Measurements from ENCODE around the gene HOXB5. TPM values are rescaled to one million over a fixed set of nuclear protein-coding genes. Genes with fewer than 3 reads are reported as not detected.

Gene HOXB5
- total and polyA plus RNA-seq, 2 experiments from 2014 or later, result 0.24 to 1.9 TPM

- no peak for DNase-seq (ENCODE audit: low read depth in 1 of 2, low spot score in 1 of 2)
- Histone ChIP-seq H3K27ac (no peak overlapping the region), H3K9me3 (ENCODE audit: low read depth) (no peaks in the 10 kb centered on the region), H3K4me1 (ENCODE audit: low read depth) (peaks cover 3% of the 10 kb centered on the region), H3K4me3 (no peak overlapping the region), H3K36me3 (no peaks in the 10 kb centered on the region), H3K27me3 (peaks cover 100% of the 10 kb centered on the region)
- TF ChIP-seq CTCF (IDR thresholded peaks at IDR 0.05; ENCODE audit: low read depth, low read length), result no peak
Observed at GRCh38 chr17:48590607-48591161, 2.9 kb downstream of the HOXB5 start.

GRCh38 chr17:48589831-48590606 lies 3.6 kb downstream of the HOXB5 start, which contains the start of gene HOXB3:
Gene HOXB3, minus strand, starts transcription at chr17:48590241. Its CDS starts 37,767 bp downstream, at chr17:48552474.
- Histone ChIP-seq H3K27me3 (peaks cover 100% of the 10 kb centered on the region), H3K4me1 (ENCODE audit: low read depth) (peaks cover 6% of the 10 kb centered on the region), H3K9me3 (ENCODE audit: low read depth) (no peaks in the 10 kb centered on the region), H3K36me3 (no peaks in the 10 kb centered on the region), H3K27ac (no peak within 1 kb of the TSS), H3K4me3 (no peak within 1 kb of the TSS)
- no peak for TF ChIP-seq CTCF (IDR thresholded peaks at IDR 0.05; ENCODE audit: low read depth, low read length)
- DNase-seq (ENCODE audit: low read depth in 1 of 2, low spot score in 1 of 2), result no peak

- no peaks in the 10 kb centered on the region for H3K36me3 ChIP-seq
- peaks cover 100% of the 10 kb centered on the region for H3K27me3 ChIP-seq
- H3K9me3 ChIP-seq (ENCODE audit: low read depth), result no peaks in the 10 kb centered on the region
- DNase-seq (ENCODE audit: low read depth in 1 of 2, low spot score in 1 of 2), result no peak
- peaks cover 6% of the 10 kb centered on the region for H3K4me1 ChIP-seq (ENCODE audit: low read depth)
- no peak overlapping the region for H3K4me3 ChIP-seq
- H3K27ac ChIP-seq, result no peak overlapping the region
- no peak for TF ChIP-seq CTCF (IDR thresholded peaks at IDR 0.05; ENCODE audit: low read depth, low read length)
Observed at GRCh38 chr17:48589060-48589830, 4.3 kb downstream of the HOXB5 start.

GRCh38 chr17:48588528-48588927 lies 5.1 kb downstream of the HOXB5 start:
- Histone ChIP-seq H3K27me3 (peaks cover 100% of the 10 kb centered on the region), H3K27ac (no peak overlapping the region), H3K4me3 (no peak overlapping the region), H3K36me3 (no peaks in the 10 kb centered on the region), H3K4me1 (ENCODE audit: low read depth) (peaks cover 6% of the 10 kb centered on the region), H3K9me3 (ENCODE audit: low read depth) (no peaks in the 10 kb centered on the region)
- DNase-seq (ENCODE audit: low read depth in 1 of 2, low spot score in 1 of 2), result no peak
- TF ChIP-seq CTCF (IDR thresholded peaks at IDR 0.05; ENCODE audit: low read depth, low read length), result no peak

- Histone ChIP-seq H3K36me3 (no peaks in the 10 kb centered on the region), H3K4me1 (ENCODE audit: low read depth) (peaks cover 6% of the 10 kb centered on the region), H3K4me3 (no peak overlapping the region), H3K27me3 (peaks cover 100% of the 10 kb centered on the region), H3K27ac (no peak overlapping the region), H3K9me3 (ENCODE audit: low read depth) (no peaks in the 10 kb centered on the region)
- TF ChIP-seq CTCF (IDR thresholded peaks at IDR 0.05; ENCODE audit: low read depth, low read length), result no peak
- no peak for DNase-seq (ENCODE audit: low read depth in 1 of 2, low spot score in 1 of 2)
Observed at GRCh38 chr17:48588074-48588415, 5.5 kb downstream of the HOXB5 start.
